Right lobe of liver (tissue), 6 donors: Measurements from ENCODE around the gene WASF3. TPM values are rescaled to one million over a fixed set of nuclear protein-coding genes. Genes with fewer than 3 reads are reported as not detected.

ENCODE experiments used
- ATAC-seq, 4 donors: fragments of 200-7000 bp; cut with Tn5 transposase; one replicate each; pipeline ENCODE4 v1.9.1; 2020; ENCODE audit warnings: mild to moderate bottlenecking in 4 of 4, moderate library complexity in 4 of 4
- DNase-seq, 3 donors: peaks; one replicate each; pipeline ENCODE4 v3.0.0-alpha.2; 2020
- H3K27ac ChIP-seq, 3 donors: fragments of 200-600 bp; one replicate each; pipeline ENCODE4 v1.8.0; 2022
- H3K27me3 ChIP-seq, 2 donors: fragments of 200-600 bp; one replicate each; pipeline ENCODE4 v1.8.0; 2022
- H3K36me3 ChIP-seq, 4 donors: fragments of 200-600 bp; sonication (generic) in 1 of 4; one replicate each; pipeline versions ENCODE4 v1.5.1 to v1.8.0; 2017 to 2022; ENCODE audit warnings: control low read depth in 1 of 4
- H3K4me1 ChIP-seq, 4 donors: fragments of 200-600 bp; sonication (generic) in 1 of 4; one replicate each; pipeline versions ENCODE4 v1.5.1 to v1.8.0; 2017 to 2022; ENCODE audit warnings: control low read depth in 1 of 4
- H3K4me3 ChIP-seq, 3 donors: fragments of 200-600 bp; one replicate each; pipeline ENCODE4 v1.8.0; 2022
- H3K9me3 ChIP-seq, 4 donors: fragments of 200-600 bp; sonication (generic) in 1 of 4; one replicate each; pipeline versions ENCODE4 v1.5.1 to v1.8.0; 2017 to 2022; ENCODE audit warnings: control low read depth in 1 of 4
- POLR2A ChIP-seq: fragments of 450-650 bp; IDR thresholded peaks from one replicate; pipeline ENCODE4 v1.6.1; 2017; ENCODE audit warnings: antibody characterized with exemption, mild to moderate bottlenecking
- WGBS: methylation state at CpG from one replicate; pipeline ENCODE4 v1.1.6; 2018; ENCODE audit warnings: low coverage, low lambda C conversion rate; ENCODE audit not compliant: insufficient coverage; ENCODE audit errors: missing lambda C conversion rate; 5-methylcytosine and 5-hydroxymethylcytosine counted together
- intact Hi-C, 2 donors: fragments of 100-400 bp; cut with DNase I; formaldehyde crosslinking; loops; one replicate each; pipeline versions ENCODE4 v1.11.2 to v1.14.1; 2022
- total RNA-seq, 6 experiments: library from RNA; depleted of rRNA in 2 of 6; stranded (reverse); fragments of >200 nt in 2 of 6; fragmentation: NEBNext Ultra II Directional in 3 of 6; extraction: Animal tissue kit (Norgen Biotek cat#: 25700) in 3 of 6; gene quantifications; one replicate each; pipeline versions ENCODE4 v1.1.0 to v1.2.4, GENCODE V29; 2016 to 2023
- TF ChIP-seq, protein P1 (sequence below), 4 donors: fragments of 200-600 bp in 3 of 4; fragments of 450-650 bp in 1 of 4; IDR thresholded peaks; one replicate each; pipeline versions ENCODE4 v1.5.1 to v1.8.0; 2016 to 2022; ENCODE audit warnings: antibody characterized with exemption in 4 of 4, mild to moderate bottlenecking in 2 of 4
- donor health status: DM: no; HTN: yes; CAD: no.
- donor health status: DM: no; HTN: no; CAD: no.
- donor health status: DM: no; HTN: no; CAD: no.
- donor health status: DM: no; HTN: yes; CAD: no.
- donor health status: DM: no; HTN: yes; CAD: no.

Gene WASF3
- total RNA-seq, 6 experiments from 2014 or later, result 5.8 to 14.5 (median 8.3) TPM

- Histone ChIP-seq H3K9me3 (no peaks in the 10 kb centered on the region), H3K4me1 (no peaks in the 10 kb centered on the region), H3K4me3 (no peak overlapping the region), H3K27ac (no peak overlapping the region), H3K27me3 (no peaks in the 10 kb centered on the region), H3K36me3 (no peaks in the 10 kb centered on the region)
- ATAC-seq (no peak), DNase-seq (no peak)
- intact Hi-C loops, result no loop called here
- TF ChIP-seq, protein P1, sequence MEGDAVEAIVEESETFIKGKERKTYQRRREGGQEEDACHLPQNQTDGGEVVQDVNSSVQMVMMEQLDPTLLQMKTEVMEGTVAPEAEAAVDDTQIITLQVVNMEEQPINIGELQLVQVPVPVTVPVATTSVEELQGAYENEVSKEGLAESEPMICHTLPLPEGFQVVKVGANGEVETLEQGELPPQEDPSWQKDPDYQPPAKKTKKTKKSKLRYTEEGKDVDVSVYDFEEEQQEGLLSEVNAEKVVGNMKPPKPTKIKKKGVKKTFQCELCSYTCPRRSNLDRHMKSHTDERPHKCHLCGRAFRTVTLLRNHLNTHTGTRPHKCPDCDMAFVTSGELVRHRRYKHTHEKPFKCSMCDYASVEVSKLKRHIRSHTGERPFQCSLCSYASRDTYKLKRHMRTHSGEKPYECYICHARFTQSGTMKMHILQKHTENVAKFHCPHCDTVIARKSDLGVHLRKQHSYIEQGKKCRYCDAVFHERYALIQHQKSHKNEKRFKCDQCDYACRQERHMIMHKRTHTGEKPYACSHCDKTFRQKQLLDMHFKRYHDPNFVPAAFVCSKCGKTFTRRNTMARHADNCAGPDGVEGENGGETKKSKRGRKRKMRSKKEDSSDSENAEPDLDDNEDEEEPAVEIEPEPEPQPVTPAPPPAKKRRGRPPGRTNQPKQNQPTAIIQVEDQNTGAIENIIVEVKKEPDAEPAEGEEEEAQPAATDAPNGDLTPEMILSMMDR (IDR thresholded peaks at IDR 0.05), result no peak
- no peak for TF ChIP-seq POLR2A
- 84% methylated on average over 4 of the region's 4 CpGs for WGBS
Observed at GRCh38 chr13:26688980-26689379, 131.5 kb downstream of the WASF3 start.

DNA sequence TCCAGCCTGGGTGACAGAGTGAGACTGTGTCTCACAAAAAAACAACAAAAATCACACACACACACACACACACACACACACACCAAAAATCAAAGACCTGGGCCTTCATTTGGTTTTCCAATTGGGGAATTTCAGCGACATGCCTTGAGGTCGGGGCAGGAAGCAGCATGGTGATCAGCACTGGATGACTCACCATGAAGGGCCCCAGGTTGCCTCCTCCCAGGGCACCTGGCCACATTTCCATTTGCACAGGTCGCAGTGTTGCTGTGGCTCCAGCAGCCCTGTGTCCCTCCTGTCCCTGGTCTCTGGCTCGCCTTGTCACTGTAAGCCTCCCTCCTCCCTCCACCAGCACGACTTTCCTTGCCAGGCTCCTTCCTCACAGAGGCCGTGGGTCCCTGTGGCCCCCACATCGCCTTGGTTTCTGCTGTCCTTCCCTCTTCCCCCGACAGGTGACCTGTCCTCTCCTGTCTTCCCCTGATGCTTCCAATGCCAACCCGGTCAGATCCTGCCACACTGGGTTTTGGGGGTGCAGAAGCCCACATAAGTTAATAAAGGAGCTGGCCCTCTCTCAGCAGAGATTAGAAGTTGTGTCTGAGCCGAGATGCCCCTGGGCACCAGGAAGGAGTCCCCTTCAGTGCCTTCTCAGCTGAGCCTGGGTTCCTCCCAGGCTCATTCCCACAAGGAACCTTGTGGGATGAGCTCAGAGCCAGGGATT lies 136.4 kb downstream of the WASF3 start:
- no peaks in the 10 kb centered on the region for H3K36me3 ChIP-seq
- H3K4me3 ChIP-seq, result no peak overlapping the region
- intact Hi-C loops, result loop anchor here in 1 of 2 donors (10.0 kb wide), 1 partner anchor 519 kb away; no protein-coding TSS in a partner anchor
- H3K27ac ChIP-seq, result no peak overlapping the region
- H3K27me3 ChIP-seq, result no peaks in the 10 kb centered on the region
- TF ChIP-seq, protein P1 (IDR thresholded peaks at IDR 0.05), result no peak
- no peak for TF ChIP-seq POLR2A
- ATAC-seq, result no peak
- H3K4me1 ChIP-seq, result peaks cover 0 to 5% (median 0%) of the 10 kb centered on the region in 4 donors
- H3K9me3 ChIP-seq, result no peaks in the 10 kb centered on the region
- 71% methylated on average over 3 of the region's 10 CpGs for WGBS
- DNase-seq, result no peak

- peaks cover 0 to 5% (median 0%) of the 10 kb centered on the region in 4 donors for H3K4me1 ChIP-seq
- no peak overlapping the region for H3K27ac ChIP-seq
- no peaks in the 10 kb centered on the region for H3K36me3 ChIP-seq
- WGBS, result 40% methylated on average over 2 of the region's 19 CpGs
- no peak for DNase-seq
- no peak for TF ChIP-seq POLR2A
- TF ChIP-seq, protein P1 (IDR thresholded peaks at IDR 0.05), result no peak
- intact Hi-C loops, result loop anchor here (5.0 to 10.0 kb wide), 2 partner anchors 202 to 520 kb away; no protein-coding TSS in a partner anchor
- H3K4me3 ChIP-seq, result no peak overlapping the region
- H3K9me3 ChIP-seq, result no peaks in the 10 kb centered on the region
- ATAC-seq, result no peak
- H3K27me3 ChIP-seq, result no peaks in the 10 kb centered on the region
Observed at GRCh38 chr13:26694609-26695359, 137.3 kb downstream of the WASF3 start.

DNA sequence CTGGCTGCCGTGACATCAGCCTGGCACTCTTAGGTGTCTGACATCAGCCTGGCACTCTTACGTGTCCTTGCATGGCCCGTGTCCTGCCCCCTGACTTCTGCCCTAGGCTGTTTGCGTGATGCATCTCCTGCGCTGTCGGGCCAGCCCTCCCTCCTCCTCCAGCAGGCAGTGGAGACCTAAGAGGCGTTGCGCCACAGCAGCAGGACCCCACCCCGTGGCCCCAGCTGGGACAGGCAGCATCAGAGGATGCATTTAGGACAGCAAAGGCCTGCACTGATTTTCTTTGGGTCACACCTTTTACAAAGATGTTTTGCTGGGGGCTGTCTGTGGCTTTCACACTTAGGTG lies 137.8 kb downstream of the WASF3 start:
- DNase-seq (no peak), ATAC-seq (no peak)
- H3K9me3 ChIP-seq, result no peaks in the 10 kb centered on the region
- TF ChIP-seq POLR2A, result no peak
- TF ChIP-seq, protein P1 (IDR thresholded peaks at IDR 0.05), result no peak
- H3K27ac ChIP-seq, result no peak overlapping the region
- H3K27me3 ChIP-seq, result no peaks in the 10 kb centered on the region
- intact Hi-C loops, result loop anchor here (5.0 to 10.0 kb wide), 2 partner anchors 203 to 521 kb away; no protein-coding TSS in a partner anchor
- WGBS, result 20% methylated on average over 1 of the region's 9 CpGs
- H3K36me3 ChIP-seq, result no peaks in the 10 kb centered on the region
- H3K4me1 ChIP-seq, result peaks cover 0 to 5% (median 0%) of the 10 kb centered on the region in 4 donors
- H3K4me3 ChIP-seq, result no peak overlapping the region
